H1 (cell line): Measurements from ENCODE around the gene ARHGAP42.

Experiments
- CTCF ChIP-seq, 3 experiments: IDR thresholded peaks; 1 replicate in 2 of 3; 2 replicates in 1 of 3; pipeline versions ENCODE4 v1.5.1 to v1.6.1; 2011; ENCODE audit warnings: low read length in 3 of 3, mild to moderate bottlenecking in 3 of 3, inconsistent platforms in 2 of 3, low read depth in 1 of 3, moderate library complexity in 1 of 3; ENCODE audit not compliant: insufficient read depth in 1 of 3; ENCODE audit errors: control extremely low read depth in 1 of 3
- GABPA ChIP-seq: IDR thresholded peaks from 2 replicates; pipeline ENCODE4 v1.6.1; 2011; ENCODE audit warnings: mild to moderate bottlenecking, low read length, moderate library complexity, borderline replicate concordance; ENCODE audit not compliant: insufficient read depth

- TF ChIP-seq CTCF (IDR thresholded peaks at IDR 0.05; ENCODE audit: control extremely low read depth in 1 of 3, insufficient read depth in 1 of 3, low read depth in 1 of 3, low read length in 3 of 3) (no peak), GABPA (no peak)
These were observed 18.4 kb downstream of the ARHGAP42 start for GRCh38 chr11:100705447-100705846.
